HG03457 (cell line): ENCODE results near the gene RPRD1B.

ENCODE experiments used
- ATAC-seq: cut with Tn5 transposase; IDR thresholded peaks from one replicate; pipeline ENCODE4 v1.9.1; 2021; ENCODE audit warnings: moderate number of reproducible peaks; ENCODE audit not compliant: unreplicated experiment

The RPRD1B gene

GRCh38 chr20:38072898-38073297 is 39.4 kb downstream of the RPRD1B start:
- ATAC-seq, result no peak

DNA sequence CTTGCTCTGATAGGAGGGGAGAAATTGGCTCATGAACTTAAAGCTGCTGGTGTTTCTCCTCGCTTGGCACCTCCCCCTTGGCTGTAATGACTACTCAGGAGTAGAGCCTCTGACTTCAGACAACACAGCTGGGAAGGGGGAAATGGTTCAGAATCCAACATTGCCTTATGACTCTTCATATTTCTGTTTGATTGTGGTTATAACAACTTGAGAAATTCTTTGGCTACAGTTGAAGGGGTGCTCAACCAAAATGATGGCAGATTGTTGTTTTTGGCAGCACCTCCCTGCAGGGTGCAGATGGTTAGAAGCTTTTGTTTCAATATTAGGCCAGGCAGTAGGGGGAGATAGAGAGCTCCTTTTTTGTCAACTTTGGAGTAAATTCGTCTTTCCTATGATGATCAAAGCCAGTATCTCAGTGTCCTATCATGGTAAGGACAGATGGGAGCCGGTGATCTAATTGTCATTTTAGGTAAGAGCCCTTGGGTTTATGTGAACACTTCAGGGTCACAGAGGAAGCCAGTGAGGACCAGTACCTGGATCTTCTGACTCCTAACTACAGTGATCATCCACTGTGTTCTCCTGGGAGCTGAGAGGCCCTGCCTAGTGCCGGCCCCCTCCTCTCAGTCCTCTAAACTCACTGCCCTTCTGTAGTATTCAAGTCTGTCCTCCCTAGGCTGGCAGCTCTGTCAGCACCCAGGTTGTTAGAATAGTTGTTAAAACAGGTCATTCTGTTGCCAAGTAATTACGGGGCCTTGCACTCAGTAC is 39.9 kb downstream of the RPRD1B start:
- no peak for ATAC-seq

- ATAC-seq, result no peak
Observed at GRCh38 chr20:38075161-38075998, 41.8 kb downstream of the RPRD1B start.

GRCh38 chr20:38076548-38076947 is 43.0 kb downstream of the RPRD1B start:
- no peak for ATAC-seq

DNA sequence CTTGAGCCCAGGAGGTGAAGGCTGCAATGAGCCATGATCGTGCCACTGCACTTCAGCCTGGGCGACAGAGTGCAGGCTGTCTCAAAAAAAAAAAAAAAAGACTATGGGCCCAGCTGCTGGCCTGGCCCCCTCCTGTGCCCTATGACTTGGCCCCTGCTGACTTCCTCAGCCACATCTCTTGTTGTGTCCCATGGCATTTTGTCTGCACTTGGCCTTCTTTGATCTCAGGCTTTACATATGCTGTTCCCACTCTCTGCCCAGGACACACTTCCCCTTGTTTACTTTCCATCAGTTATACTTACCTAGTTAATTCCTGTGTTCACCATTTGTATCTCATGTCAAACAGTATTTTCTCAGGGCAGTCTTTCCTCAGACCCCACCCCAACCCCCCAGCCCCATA is 44.5 kb downstream of the RPRD1B start:
- no peak for ATAC-seq

GRCh38 chr20:38079353-38079752 is 45.8 kb downstream of the RPRD1B start:
- no peak for ATAC-seq

GRCh38 chr20:38081575-38081974 is 48.0 kb downstream of the RPRD1B start:
- ATAC-seq, result no peak

DNA sequence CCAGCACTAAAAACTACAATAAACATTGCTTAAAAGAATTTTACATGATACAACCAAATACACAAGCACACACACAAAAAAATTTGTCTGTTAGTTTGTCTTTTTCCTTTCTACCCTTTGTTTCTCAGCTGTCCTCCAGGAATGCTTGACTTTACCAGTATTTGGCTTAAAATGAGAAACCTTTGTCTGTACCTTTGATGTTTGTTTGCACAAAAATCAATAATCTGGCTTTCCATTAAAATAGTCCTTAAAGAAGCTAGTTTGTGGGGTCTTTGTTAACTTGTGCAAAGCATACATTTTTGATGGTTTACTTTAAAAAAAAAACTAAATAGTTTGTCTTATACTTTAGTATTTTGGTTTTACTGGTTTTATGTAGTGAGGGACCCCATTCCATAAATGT is 49.3 kb downstream of the RPRD1B start:
- ATAC-seq, result no peak

DNA sequence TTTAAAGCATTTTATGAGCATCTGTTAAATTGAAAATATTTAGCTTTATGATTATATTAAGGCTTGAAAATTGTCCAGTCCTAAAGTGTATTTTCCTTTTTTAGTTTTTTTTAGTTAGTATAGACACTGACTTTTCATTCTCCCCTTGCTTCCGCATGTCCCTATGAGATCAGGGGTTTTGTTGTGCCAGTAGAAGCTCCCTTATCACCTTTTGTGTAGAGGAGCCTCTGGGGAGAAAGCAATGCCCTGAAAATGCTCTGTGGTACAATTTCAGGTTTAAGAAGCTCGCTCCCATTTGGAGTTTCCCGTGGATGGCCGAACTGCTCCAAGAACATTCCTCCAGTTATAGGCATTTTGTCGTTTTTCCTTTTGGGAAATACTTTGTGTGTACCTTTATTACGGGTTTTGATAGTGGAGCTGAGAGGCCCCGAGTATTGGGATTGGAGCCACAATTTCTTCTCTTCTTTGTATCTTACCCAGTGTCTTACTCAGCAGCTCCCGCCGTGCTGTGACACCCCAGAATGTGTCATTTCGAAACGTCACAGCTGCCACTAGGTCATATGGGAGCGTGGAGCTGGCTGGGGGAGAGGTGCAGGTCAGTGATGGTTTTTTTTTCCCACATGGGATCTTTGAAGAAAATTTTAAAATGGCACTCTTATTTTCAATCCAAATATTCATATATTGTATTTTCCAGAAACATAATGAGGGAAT is 49.9 kb downstream of the RPRD1B start:
- no peak for ATAC-seq

DNA sequence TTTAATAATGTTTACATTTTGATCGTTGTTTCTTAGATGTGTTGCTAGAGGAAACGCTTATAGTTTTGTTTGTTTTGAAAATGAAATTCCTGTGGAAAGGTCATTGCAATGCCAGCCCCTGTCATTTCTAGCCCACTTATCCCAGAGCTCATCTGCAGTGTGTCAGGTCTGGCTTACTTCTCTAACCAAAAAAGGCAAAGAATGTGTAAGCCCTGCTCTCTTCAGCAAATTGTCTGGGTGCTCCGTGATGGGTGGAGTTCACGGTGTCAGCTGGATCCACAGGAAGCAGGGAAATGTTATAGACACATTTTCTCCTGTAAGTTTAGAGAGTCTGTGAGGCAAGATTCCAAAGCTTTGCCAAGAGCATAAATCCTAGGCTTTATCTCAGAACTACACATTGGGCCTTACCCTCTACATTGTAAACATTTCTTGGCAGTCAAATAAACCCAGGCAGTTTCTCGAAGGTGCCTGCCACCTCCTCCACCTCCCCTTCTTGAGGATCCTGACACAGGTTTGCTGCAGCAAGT is 50.9 kb downstream of the RPRD1B start:
- ATAC-seq, result no peak

DNA sequence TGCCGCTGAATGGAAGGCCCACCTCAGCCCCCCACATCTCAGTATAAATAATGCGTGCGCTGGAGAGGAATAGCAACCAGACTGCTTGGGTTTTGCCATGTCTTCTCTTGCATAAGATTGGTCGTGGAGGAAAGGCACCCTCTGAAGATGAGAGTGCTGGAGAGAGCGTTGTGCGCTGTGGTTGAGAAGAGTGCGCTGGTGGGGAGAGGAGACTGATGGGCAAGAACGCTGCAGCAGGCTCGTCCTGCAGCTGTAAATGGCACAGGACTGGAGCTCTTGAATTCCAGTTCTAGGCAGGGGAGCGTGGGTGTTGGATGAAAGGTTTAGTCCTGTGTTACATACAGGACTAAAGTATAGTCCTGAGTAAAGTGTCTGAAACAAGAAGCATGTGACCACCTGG is 51.5 kb downstream of the RPRD1B start:
- ATAC-seq, result no peak

- ATAC-seq, result no peak
Observed at GRCh38 chr20:38089500-38089899, 56.0 kb downstream of the RPRD1B start.

- no peak for ATAC-seq
Observed at GRCh38 chr20:38090061-38090460, 56.5 kb downstream of the RPRD1B start.

GRCh38 chr20:38091441-38092216 is 58.1 kb downstream of the RPRD1B start:
- no peak for ATAC-seq

DNA sequence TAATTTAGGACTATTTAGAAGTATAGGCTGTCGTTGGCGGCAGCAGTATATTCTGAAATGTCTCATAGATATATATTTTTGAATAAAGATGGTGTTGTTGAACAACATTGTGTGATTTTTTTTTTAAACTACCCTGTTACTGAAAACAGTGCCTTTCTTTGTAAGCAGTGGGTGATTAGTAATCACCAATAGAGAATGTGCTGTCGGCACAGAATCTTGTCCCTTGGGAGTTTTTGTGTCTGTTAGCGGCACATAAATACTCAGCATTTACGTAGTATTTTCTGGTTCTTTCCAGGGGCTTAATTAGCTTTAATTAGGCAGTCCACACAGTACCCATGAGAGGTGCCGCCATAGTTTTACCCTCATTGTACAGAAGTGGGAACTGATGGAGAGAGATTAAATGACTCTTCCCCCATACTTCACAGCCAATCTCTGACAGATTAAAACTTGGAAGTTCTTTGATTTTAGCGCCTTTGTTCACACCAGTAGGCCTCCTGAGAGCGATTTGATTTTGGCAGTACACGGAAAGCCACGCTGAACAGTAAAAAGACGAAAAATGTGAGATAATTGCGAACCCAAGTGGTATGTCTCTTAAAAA is 58.8 kb downstream of the RPRD1B start:
- no peak for ATAC-seq

DNA sequence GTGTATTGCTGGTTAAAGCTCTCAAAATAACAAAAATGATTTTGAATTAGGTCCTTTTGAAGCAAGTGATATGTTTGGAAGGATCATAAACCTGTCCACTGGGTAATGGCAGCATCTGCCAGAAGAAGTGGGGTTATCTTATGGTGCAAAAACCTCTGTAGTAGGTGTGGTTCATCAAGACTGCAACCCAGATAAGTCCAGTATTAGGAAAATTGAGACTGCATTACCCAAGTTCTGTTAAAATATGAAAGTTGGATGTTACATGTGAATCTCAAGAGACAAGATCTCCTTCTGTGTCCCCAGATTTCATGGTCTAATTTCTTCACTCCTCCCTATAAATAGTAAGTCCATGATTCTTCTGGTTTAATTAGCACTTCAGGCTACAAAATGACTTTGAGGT is 59.4 kb downstream of the RPRD1B start:
- ATAC-seq, result no peak

GRCh38 chr20:38093641-38094077 is 60.1 kb downstream of the RPRD1B start:
- ATAC-seq, result no peak

DNA sequence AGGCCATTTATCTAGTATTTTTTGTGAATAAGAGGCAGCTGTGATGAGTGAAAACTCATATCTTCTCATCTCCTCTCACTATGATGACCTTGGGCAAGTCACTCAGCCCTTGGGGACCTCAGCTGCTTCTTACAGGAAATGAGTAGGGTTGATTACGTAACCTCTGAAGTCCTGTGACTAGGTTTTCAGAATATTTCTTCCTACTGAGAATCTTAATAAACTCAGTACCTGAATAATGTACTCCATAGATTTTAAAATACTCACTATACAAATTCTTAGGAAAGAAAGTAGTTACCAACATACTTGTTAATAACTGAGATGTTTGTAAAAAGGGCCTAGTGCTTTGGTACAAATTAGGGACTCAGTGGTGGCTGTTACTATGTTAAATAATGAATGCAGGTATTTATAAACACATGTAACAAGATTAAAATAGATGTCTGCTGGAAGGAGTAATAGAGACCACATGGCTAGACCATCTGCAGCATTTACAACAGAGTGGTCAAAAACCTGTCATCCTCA is 60.9 kb downstream of the RPRD1B start:
- ATAC-seq, result no peak

GRCh38 chr20:38095017-38095686 is 61.6 kb downstream of the RPRD1B start:
- no peak for ATAC-seq
